Activated naive CD8-positive, alpha-beta T cell treated with anti-CD3 and anti-CD28 coated beads, Interleukin-2, amount 10 ng/mL, durations not matched to agents 7 days and 5 days (primary cell): ENCODE results near the gene FBLIM1. TPM values are rescaled to one million over a fixed set of nuclear protein-coding genes. Genes with fewer than 3 reads are reported as not detected.
A peak's percentile ranks its signal among the peaks of the same experiment; 100 is the strongest.

Experiments
- ATAC-seq: fragments of 150-1000 bp; cut with Tn5 transposase; one replicate; pipeline ENCODE4 v1.10.0; 2021; ENCODE audit warnings: low read depth, moderate library complexity
- POLR2A ChIA-PET: fragments of 350-600 bp; sonication (Branson Sonifier 250); formaldehyde crosslinking; loops from one replicate; lab custom pipeline; 2021; ENCODE audit warnings: antibody characterized with exemption; lab: Charles Lee
- DNase-seq: peaks from one replicate; pipeline ENCODE4 v3.0.0; 2021
- H3K27ac Mint-ChIP-seq: one replicate; pipeline ENCODE4 v1.8.0; 2022; ENCODE audit warnings: mild to moderate bottlenecking, mixed read lengths
- H3K27me3 Mint-ChIP-seq: one replicate; pipeline ENCODE4 v1.8.0; 2022; ENCODE audit warnings: mild to moderate bottlenecking, moderate library complexity, mixed read lengths
- H3K36me3 Mint-ChIP-seq: one replicate; pipeline ENCODE4 v1.8.0; 2021; ENCODE audit warnings: mild to moderate bottlenecking, mixed read lengths
- H3K4me1 Mint-ChIP-seq: one replicate; pipeline ENCODE4 v1.8.0; 2021; ENCODE audit warnings: mixed read lengths
- H3K4me3 Mint-ChIP-seq: one replicate; pipeline ENCODE4 v1.8.0; 2022; ENCODE audit warnings: mild to moderate bottlenecking, moderate library complexity, mixed read lengths
- H3K9me3 Mint-ChIP-seq: one replicate; pipeline ENCODE4 v1.8.0; 2021; ENCODE audit warnings: mixed read lengths
- total RNA-seq, 2 experiments: library from RNA; stranded (reverse); gene quantifications; one replicate each; pipeline ENCODE4 v1.2.3, GENCODE V29; 2021

FBLIM1 gene
- total RNA-seq, 2 experiments from 2014 or later = 0.26 TPM; not detected in 1

GRCh38 chr1:15734296-15734695, 24.3 kb upstream of the FBLIM1 start:
- no peak overlapping the region for H3K4me3 Mint-ChIP-seq
- no peak overlapping the region for H3K27ac Mint-ChIP-seq
- POLR2A ChIA-PET = no interaction called here
- DNase-seq (no peak), ATAC-seq (no peak)
- H3K27me3 Mint-ChIP-seq = no peaks in the 10 kb centered on the region
- no peaks in the 10 kb centered on the region for H3K4me1 Mint-ChIP-seq
- no peaks in the 10 kb centered on the region for H3K9me3 Mint-ChIP-seq
- H3K36me3 Mint-ChIP-seq = no peaks in the 10 kb centered on the region

DNA sequence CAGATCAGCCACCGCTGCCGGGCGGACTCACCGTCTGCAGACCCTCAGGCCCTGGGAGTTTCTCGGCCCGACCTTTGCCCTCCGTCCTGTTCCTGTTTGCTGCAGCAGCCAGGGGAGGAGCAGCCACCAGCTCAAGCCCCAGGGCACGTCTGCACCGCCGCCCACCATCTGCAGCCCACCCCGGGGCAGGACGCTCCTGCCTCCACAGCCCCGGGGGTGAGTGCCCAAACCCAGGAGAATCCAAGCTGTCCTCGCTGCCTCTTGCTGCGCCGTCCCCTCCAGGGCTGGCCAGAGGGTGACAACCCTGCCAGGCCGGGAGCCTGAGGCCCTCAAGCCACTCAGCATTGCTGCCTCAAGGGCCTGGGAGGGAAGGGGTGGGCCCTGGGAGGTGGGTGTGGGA, 23.7 kb upstream of the FBLIM1 start:
- Mint-ChIP-seq H3K36me3 (no peaks in the 10 kb centered on the region), H3K4me1 (no peaks in the 10 kb centered on the region), H3K9me3 (no peaks in the 10 kb centered on the region), H3K27ac (no peak overlapping the region), H3K27me3 (no peaks in the 10 kb centered on the region), H3K4me3 (no peak overlapping the region)
- POLR2A ChIA-PET = no interaction called here
- no peak for ATAC-seq
- DNase-seq = no peak

GRCh38 chr1:15735304-15736037, 23.1 kb upstream of the FBLIM1 start:
- H3K4me3 Mint-ChIP-seq = no peak overlapping the region
- H3K36me3 Mint-ChIP-seq = no peaks in the 10 kb centered on the region
- no peak for ATAC-seq
- no peak for DNase-seq
- H3K4me1 Mint-ChIP-seq = no peaks in the 10 kb centered on the region
- H3K9me3 Mint-ChIP-seq = no peaks in the 10 kb centered on the region
- no peaks in the 10 kb centered on the region for H3K27me3 Mint-ChIP-seq
- H3K27ac Mint-ChIP-seq = no peak overlapping the region
- POLR2A ChIA-PET = no interaction called here

DNA sequence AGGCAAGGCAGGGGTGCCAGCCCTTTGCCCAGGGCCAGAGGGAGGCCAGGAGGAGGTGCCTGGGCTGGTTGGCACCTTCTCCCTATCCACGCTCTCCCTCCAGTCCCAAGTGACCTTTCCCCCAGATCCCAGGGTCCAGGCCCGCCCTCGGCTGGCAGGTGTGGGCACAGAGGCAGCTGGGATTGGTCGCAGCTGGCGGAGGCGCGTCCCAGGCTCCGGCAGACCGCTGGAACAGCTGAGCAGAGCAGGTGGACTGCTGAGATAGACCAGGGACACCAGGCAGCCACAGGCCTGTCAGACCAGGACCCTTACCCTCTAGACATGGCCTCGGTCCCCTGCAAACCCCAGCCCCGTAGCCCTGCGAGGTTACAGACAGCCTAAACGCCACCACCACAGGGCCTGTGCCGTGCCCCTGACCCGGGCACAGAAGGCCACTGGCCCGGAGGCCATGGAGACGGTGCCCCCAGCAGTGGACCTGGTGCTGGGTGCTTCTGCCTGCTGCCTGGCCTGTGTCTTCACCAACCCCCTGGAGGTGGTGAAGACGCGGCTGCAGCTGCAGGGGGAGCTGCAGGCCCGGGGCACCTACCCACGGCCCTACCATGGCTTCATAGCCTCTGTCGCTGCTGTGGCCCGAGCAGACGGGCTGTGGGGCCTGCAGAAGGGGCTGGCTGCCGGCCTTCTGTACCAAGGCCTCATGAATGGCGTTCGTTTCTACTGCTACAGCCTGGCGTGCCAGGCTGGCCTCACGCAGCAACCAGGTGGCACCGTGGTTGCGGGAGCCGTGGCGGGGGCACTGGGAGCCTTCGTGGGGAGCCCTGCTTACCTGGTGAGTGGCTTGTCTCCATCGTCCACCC, 22.3 kb upstream of the FBLIM1 start, which contains the start of gene SLC25A34:
SLC25A34 (plus strand) TSS at position 221 of the 854 bp plus-strand sequence; CDS start at position 449, 228 bp downstream.
- POLR2A ChIA-PET = no interaction called here
- DNase-seq (no peak), ATAC-seq (no peak)
- Mint-ChIP-seq H3K4me3 (no peak within 1 kb of the TSS), H3K27ac (no peak within 1 kb of the TSS), H3K36me3 (no peaks in the 10 kb centered on the region), H3K4me1 (peaks cover under 1% of the 10 kb centered on the region), H3K27me3 (no peaks in the 10 kb centered on the region), H3K9me3 (no peaks in the 10 kb centered on the region)

DNA sequence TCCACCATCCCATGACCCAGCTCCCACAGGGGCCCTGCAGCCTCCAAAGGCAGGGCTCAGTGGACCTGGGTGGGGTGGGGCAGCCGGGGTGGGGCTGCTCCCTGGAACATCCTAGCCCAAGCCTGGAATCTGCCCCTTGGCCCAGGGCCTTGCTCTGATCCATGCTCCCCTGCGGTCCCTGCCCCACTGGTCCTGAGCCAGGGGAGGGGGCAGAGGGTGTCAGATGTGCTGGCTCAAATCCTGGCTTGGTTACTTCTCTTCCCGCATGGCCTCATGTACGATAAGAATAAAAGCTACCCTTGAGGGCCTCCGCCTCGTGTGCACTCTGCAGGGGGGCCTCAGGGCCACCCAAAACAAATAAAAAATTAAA, 21.7 kb upstream of the FBLIM1 start:
- H3K36me3 Mint-ChIP-seq = no peaks in the 10 kb centered on the region
- POLR2A ChIA-PET = no interaction called here
- DNase-seq (no peak), ATAC-seq (no peak)
- peaks cover 5% of the 10 kb centered on the region for H3K4me1 Mint-ChIP-seq
- H3K27ac Mint-ChIP-seq = no peak overlapping the region
- H3K4me3 Mint-ChIP-seq = no peak overlapping the region
- no peaks in the 10 kb centered on the region for H3K9me3 Mint-ChIP-seq
- H3K27me3 Mint-ChIP-seq = no peaks in the 10 kb centered on the region

DNA sequence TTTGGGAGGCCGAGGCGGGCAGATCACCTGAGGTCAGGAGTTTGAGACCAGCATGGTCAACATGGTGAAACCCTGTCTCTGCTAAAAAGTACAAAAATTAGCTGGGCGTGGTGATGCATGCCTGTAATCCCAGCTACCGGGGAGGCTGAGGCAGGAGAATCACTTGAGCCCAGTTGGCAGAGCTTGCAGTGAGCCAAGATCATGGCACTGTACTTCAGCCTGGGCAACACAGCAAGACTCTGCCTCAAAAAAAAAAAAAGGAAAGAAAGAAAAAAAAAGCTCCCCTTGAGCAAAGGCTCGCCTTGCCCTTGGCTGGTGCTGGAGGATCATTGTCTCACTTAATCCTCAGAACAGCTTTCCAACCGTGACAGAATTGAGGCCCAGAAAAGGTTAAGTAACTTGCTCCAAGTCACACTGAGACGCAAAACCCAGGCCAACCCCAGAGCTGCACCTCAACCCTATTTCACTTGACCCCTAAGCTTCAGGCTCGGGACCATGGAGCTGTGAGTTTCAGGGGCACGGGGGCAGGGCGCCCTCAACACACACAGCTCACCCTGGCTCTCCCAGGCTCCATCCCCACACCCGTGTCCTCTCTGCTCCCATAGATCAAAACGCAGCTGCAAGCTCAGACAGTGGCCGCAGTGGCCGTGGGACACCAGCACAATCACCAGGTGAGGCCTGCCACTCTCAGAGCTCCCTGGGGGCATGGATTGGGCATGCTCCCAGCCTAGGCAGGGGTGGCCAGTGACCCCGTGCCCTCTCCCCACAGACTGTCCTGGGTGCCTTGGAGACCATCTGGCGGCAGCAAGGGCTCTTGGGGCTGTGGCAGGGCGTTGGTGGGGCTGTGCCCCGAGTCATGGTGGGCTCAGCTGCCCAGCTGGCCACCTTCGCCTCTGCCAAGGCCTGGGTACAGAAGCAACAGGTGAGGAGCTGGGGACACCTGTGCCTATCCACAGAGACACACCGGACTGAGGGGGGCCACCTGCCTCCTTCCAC, 21.0 kb upstream of the FBLIM1 start:
- Mint-ChIP-seq H3K4me1 (peaks cover 5% of the 10 kb centered on the region), H3K27ac (no peak overlapping the region), H3K9me3 (no peaks in the 10 kb centered on the region), H3K36me3 (no peaks in the 10 kb centered on the region), H3K4me3 (no peak overlapping the region), H3K27me3 (no peaks in the 10 kb centered on the region)
- POLR2A ChIA-PET = no interaction called here
- ATAC-seq (no peak), DNase-seq (no peak)

DNA sequence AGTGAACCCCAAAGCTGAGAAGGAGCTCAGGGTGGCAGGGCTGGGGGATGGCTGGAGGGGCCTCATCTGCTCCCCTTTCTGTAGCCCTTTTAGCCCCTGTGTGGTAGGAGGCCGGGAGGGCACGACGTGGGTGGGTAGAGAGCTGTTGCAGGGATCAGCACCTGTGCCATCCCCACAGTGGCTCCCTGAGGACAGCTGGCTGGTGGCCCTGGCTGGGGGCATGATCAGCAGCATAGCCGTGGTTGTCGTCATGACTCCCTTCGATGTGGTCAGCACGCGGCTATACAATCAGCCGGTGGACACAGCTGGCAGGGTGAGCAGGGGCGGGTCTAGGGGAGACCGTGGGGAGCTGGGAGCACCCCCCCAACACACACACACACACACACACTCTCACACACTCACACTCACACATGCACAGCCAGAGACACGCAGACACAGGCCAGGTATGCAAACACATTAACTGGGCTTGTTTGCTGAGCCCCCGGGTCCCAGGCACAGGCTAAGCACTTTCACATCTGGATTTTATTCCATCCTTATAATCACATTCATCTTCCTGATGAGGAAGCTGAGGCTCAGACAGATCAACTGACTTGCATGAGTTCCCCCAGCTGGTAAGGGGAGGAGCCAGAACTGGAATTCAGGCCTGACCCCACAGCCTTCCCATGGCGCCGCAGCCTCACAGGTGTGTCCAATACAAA, 20.0 kb upstream of the FBLIM1 start:
- ATAC-seq = no peak
- H3K27me3 Mint-ChIP-seq = no peaks in the 10 kb centered on the region
- H3K4me3 Mint-ChIP-seq = no peak overlapping the region
- POLR2A ChIA-PET = no interaction called here
- DNase-seq = no peak
- H3K27ac Mint-ChIP-seq = no peak overlapping the region
- H3K36me3 Mint-ChIP-seq = no peaks in the 10 kb centered on the region
- H3K4me1 Mint-ChIP-seq = peaks cover 5% of the 10 kb centered on the region
- H3K9me3 Mint-ChIP-seq = no peaks in the 10 kb centered on the region

GRCh38 chr1:15739259-15739658, 19.3 kb upstream of the FBLIM1 start:
- no peak for DNase-seq
- POLR2A ChIA-PET = no interaction called here
- Mint-ChIP-seq H3K4me1 (peaks cover 5% of the 10 kb centered on the region), H3K36me3 (no peaks in the 10 kb centered on the region), H3K27me3 (no peaks in the 10 kb centered on the region), H3K27ac (no peak overlapping the region), H3K4me3 (no peak overlapping the region), H3K9me3 (no peaks in the 10 kb centered on the region)
- no peak for ATAC-seq

GRCh38 chr1:15739745-15740144, 18.9 kb upstream of the FBLIM1 start:
- Mint-ChIP-seq H3K27ac (no peak overlapping the region), H3K27me3 (no peaks in the 10 kb centered on the region), H3K4me1 (peaks cover 5% of the 10 kb centered on the region), H3K36me3 (no peaks in the 10 kb centered on the region), H3K4me3 (no peak overlapping the region), H3K9me3 (no peaks in the 10 kb centered on the region)
- POLR2A ChIA-PET = no interaction called here
- ATAC-seq (no peak), DNase-seq (no peak)

GRCh38 chr1:15740924-15741850, 17.4 kb upstream of the FBLIM1 start:
- Mint-ChIP-seq H3K4me3 (no peak overlapping the region), H3K4me1 (peaks cover 5% of the 10 kb centered on the region), H3K27me3 (no peaks in the 10 kb centered on the region), H3K27ac (no peak overlapping the region), H3K9me3 (no peaks in the 10 kb centered on the region), H3K36me3 (no peaks in the 10 kb centered on the region)
- POLR2A ChIA-PET = interaction anchor here (0.7 to 0.9 kb wide), 2 partner anchors 87 to 148 kb away, joined by 3 read pairs; no protein-coding TSS in a partner anchor
- peak; percentile 80 for DNase-seq
- peak; percentile 85 for ATAC-seq

DNA sequence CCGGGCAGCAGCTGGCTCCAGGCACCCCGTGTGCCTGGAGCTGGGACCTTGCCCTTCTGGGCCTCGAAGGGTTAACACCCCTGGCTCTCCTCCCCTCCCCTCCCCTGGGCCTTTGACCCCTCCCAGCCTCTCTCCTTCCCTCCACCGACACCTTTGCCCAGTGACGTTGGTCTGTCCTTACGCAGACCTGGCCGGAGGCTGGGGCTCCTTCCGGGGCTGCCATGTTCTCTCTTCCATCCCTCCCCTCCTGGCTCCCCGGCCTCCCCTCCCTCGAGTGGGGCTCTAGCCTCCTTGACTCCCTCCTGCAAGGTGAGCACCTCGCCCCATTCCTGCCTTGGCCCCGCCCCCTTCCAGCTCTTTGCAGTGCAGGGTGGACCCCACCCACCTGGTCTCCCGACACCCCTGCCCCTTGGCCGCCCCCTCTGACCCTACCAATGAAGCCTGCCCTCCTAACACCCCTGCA, 16.2 kb upstream of the FBLIM1 start, which contains the start of gene TMEM82:
TMEM82 (plus strand) TSS at position 161 of the 463 bp plus-strand sequence; CDS start at position 222, 61 bp downstream.
- DNase-seq = no peak
- no peak for ATAC-seq
- Mint-ChIP-seq H3K27me3 (no peaks in the 10 kb centered on the region), H3K4me3 (no peak within 1 kb of the TSS), H3K27ac (no peak within 1 kb of the TSS), H3K4me1 (peaks cover 5% of the 10 kb centered on the region), H3K36me3 (no peaks in the 10 kb centered on the region), H3K9me3 (no peaks in the 10 kb centered on the region)
- POLR2A ChIA-PET = no interaction called here
